NCI-H1105 (cell line): Measurements from ENCODE around the gene WDPCP.
"Not testable (repeated sequence)": the region's sequence is repeated elsewhere in the genome, so short reads cannot be mapped to it uniquely, and the experiment has no call there.

ENCODE experiments used
- DNase-seq: peaks from one replicate; lab custom pipeline; 2025; lab: John Stamatoyannopoulos, UW

WDPCP gene

DNA sequence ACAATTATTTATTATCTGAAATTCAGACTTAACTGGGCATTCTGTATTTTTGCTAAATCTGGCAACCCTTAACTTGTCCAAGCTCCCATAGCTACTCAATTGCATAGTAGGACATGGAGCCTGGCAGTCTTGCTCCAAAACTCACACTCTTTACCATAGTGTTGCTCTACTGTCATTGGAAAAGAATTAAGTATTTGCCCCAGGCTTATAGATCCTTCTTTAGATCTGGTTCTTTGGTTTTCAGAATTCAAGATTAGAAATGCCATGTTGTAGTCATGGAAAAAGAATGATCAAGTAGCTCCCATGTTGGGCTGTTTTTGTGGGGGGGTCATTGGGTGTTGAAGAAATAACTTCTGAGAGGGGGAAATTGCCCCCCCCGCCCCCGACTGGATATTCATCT is 240.9 kb downstream of the WDPCP start:
- DNase-seq, result no peak

DNA sequence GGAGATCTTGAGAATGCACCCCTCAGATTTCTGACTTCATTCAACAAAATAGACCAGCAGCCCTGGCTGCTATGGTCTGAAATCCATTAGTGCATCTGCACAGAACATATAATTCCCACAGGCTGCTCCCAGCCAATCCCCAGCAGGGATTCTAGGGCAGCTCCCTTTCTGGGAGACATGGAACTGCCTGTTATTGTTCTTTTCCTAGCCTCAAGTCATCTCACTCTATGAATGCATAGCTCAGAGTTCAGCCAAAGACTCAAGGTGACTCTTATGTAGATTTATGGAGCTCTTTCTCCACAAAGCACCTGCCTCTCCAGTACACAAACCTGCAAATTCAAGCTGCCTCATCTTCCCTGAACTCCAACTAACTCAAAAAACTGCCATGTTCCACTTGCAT is 241.9 kb downstream of the WDPCP start:
- no peak for DNase-seq

DNA sequence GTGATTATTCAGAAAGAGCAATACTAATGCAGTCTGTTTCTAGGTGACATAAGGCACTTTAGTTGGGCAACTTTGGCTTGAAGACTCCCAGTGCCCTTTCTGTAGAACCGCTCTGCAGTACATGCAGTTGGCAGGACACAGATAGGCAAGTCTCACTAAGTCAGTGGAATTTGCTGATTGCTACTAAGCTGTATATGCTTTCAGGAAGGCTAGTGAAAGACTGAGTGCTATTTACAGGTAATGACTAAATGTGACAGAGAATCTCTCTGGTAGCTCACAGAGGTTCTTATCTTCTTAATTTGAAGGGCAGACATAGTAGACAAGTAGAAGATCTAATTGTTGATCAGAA is 243.0 kb downstream of the WDPCP start:
- DNase-seq, result no peak

DNA sequence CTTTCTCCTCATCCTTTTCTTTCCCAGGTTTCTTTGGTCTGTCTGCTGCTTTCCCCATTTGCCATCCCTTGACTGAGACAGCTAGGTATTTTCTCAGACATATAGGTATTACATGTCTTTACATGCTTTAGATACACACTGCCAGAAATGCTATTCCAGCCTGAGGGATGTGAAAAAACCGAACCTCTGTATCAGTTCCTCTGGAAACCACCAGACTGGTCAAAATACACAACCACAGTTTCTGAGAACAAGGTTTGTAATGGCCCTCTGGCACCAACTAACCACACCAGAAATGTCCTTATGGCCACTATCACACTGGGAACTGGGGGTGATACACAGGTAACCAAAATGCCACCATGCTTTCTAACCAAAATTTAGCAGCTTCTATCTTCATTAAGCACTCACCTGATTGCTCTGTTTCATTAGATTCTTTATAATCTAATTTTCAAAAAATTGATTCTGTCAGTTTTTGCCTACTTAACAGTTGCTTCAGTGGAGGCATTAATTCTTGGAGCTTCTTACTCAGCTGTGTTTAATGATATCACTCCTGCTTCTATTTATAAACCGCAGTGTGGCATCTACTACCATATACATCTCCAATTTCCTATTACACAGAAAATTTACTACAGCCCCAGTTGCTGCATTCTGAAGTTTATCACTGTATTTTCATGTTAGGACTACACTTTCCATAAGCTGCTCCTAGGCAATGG is 243.5 kb downstream of the WDPCP start:
- DNase-seq, result no peak

DNA sequence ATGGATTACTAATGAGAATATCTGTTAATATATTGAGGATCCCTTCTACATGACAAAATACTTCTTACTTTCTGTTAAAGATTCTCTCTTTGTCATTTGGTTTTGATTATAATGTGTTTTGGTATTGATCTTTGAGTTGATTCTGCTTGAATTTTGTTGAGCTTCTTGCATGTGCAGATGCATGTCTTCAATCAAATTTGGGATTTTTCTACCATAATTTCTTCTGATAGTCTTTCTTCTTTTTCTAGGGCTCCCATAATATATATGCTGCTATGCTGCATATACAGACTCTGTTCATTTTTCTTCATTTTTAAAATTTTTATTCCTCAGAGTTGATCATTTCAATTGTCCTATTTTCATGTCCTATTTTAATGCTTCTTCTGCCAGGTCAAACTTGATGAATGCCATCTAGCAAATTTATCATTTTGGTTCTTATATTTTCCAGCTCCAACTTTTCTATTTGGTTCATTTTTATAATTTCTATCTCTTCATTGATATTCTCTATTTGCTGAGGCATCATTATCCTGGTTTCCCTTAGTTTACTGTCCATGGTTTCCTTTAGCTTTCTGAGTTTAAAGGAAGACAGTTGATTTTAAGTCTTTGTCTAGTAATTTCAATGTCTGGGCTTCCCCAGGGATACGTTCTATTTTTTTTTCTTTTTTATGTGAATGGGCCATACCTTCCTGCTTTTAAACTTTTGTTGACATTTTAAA is 244.7 kb downstream of the WDPCP start:
- no peak for DNase-seq

DNA sequence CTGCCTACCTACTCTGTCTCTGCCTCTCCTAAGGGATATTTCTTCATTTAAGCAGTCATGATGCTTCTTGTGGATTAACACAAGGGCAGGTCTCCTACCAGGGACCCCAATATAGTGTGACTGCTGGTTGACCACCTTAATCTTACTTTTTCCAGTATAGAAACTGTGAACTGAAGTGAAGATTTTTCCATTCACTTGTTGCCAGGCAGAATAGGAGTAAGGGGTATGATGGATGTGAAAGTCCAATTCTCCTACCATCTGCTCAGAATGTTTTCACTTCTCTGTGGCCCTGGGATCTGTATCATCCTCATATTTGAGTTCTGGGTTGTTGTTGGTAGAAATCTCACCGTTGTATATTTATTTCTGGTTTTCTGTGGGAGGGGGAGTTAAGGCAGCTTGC is 247.8 kb downstream of the WDPCP start:
- DNase-seq, result no peak

DNA sequence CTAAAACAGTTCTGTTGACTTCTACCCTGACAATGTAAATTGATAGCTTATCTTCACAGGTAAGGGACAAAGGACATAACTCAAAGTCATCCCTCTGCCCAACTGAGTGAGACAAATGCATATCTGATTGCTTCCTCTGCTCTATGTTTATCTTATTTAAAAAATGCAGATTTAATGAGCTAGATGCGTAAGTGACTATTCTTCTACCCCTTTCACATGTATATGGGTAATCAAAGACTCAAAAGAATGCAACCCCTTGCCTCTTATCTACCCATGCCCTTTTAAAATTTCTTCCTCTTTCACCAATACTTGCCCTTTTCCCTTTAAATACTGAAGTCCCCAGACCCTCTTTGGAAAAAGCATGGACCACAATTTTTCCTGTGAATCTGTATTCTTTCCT is 253.4 kb downstream of the WDPCP start:
- no peak for DNase-seq

DNA sequence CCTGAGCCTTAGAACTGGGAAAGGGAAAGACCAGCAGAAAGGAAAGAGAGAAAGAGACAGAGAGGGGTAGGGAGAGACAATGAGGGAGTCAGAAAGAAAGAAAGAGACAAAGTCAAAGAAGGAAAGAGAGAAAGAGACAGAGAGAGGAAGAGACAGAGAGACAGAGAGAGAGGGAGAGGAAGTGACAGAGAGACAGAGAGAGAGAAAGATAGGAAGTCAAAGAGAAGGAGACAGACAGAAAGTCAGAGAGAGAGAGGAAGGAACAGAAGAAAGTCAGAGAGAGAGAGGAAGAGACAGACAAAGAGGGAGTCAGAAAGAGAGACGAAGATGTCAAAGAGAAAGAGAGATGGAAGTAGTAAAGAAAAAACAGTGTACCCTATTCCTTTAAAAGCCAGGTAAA is 261.8 kb downstream of the WDPCP start:
- DNase-seq, result no peak

DNA sequence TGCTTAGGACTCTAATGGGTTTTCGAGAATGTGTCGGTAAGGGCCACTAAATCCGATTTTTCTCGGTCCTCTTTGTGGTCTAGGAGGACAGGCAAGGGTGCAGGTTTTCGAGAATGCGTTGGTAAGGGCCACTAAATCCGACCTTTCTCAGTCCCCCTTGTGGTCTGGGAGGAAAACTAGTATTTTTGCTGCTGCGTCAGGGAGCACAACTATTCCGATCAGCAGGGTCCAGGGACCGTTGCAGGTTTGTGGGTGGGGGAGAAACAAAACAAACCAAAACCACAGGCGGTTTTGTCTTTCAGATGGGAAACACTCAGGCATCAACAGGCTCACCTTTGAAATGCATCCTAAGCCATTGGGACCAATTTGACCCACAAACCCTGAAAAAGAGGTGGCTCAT is 264.6 kb downstream of the WDPCP start:
- not testable (repeated sequence) for DNase-seq

DNA sequence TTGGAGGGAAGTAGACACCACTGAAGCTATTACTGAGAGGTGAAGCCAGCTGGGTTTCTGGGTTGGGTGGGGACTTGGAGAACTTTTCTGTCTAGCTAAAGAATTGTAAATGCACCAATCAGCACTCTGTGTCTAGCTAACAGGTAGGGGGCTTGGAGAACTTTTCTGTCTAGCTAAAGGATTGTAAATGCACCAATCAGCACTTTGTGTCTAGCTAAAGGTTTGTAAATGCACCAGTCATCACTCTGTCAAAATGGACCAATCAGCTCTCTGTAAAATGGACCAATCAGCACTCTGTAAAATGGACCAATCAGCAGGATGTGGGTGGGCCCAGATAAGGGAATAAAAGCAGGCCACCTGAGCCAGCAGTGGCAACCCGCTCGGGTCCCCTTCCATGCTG is 266.3 kb downstream of the WDPCP start:
- DNase-seq, result not testable (repeated sequence)

DNA sequence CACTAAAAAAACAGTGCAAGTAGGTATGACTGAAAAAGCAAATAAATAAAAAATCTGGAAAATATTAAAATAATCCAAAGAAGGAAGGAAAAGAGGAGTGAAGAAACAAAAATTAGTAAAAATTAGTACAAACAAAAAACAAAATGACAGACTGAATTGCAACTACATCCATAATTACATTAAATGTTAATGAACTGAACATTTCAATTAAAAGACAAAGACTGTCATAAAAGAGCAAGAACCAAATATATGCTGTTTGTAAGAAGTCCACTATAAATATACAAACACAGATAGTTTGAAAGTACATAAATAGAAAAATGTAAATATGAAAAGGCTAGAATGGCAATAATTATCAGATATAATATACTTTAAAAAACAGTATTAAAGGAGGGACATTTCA is 267.6 kb downstream of the WDPCP start:
- no peak for DNase-seq

DNA sequence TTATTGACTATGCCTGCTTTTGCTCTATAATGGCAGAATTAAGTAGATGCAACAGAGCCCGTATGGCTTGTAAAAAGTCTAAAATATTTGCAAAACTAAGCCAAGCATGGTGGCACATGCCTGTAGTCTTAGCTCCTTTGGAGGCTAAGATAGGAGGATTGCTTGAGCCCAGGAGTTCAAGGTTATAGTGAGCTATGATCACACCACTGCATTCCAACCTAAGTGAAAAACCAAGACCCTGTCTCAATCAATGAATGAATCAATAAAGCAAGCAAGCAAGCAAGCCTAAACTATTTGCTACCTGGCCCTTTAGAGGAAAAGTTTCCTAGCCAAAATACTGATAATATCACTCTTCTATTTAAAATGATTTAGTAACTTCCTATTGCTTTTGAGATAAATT is 277.7 kb downstream of the WDPCP start:
- DNase-seq, result no peak

DNA sequence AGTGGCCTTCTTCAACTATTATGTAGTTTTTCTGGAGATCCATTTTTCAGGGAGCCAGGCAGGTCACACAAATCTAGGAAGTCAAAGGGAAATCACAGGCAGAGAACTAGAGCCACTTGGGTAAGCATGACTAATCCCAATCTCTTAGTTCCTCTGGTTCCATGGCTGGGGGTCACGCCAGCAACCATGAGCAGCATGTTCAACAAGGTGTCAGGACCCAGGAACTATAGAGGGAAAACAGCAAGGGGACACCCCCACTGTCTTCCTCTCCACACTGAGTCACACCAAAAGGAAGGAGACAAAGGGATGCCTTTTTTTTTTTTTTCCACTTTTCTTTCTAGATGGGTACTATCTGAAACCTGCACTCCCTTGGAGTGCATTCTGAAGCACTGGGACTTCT is 286.8 kb downstream of the WDPCP start:
- no peak for DNase-seq

DNA sequence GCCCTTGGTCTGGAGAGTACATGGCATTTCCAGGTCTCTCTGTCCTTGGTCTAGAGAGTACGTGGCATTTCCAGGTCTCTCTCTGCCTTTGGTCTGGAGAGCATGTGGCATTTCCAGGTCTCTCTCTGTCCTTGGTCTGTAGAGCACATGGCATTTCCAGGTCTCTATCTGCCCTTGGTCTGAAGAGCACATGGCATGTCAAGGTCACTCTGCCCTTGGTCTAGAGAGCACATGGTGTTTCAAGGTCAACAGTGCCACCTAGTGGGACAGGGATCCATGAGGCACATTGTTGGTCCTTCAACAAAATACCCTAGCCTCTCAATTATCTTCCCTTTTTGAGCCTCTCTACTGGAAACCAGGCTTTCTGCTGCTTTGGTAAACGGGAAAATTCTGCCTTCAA is 287.4 kb downstream of the WDPCP start:
- no peak for DNase-seq

DNA sequence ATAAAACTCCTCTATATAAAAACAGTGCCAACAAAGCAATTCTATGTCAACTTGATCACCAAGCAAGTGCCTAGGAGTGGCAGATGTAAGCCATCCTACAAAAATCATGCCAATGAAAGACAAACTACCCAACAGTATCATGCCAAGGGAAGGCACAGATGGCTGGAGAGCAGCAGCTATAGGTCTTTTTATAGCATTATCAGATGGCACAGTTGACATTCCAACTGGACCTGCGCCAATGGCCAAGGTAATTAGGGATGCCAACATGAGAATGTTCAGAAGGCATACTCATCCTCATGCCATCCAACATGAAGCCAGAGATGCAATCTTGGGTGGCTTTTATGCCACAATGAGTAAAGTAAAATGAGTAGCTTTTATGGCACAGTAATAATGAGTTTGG is 300.3 kb downstream of the WDPCP start:
- no peak for DNase-seq

DNA sequence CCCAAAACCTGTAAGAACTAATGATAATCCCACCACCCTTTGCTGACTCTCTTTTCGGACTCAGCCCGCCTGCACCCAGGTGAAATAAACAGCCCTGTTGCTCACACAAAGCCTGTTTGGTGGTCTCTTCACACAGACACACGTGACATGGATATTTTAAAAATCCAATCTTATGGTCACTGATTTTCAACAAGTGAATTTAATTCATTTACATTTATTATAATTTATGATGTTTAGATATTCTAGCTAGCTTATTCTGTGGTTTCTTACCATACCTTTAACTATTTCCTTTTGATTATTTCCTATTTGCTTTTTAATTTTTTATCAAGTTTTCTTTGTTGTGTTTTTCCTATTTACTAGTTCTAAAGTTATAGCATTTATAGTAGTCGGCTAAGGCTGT is 301.8 kb downstream of the WDPCP start:
- DNase-seq, result not testable (repeated sequence)

DNA sequence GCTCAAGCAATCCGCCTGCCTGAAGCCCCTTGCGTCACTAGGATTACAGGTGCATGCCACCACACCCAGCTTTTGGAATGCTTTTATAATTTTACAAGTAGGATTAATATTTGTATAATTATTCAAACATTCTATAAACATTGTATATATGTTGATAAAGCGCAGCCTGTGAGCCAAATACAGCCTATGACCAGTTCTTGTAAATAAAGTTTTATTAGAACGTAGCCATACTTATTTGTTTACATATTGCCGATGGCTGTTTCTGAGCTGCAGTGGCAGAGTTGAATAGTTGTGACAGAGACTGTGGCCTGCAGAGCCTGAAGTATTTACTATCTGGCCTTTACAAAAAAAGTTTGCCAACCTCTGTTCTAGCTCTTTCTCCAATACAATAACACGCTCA is 305.0 kb downstream of the WDPCP start:
- DNase-seq, result no peak

DNA sequence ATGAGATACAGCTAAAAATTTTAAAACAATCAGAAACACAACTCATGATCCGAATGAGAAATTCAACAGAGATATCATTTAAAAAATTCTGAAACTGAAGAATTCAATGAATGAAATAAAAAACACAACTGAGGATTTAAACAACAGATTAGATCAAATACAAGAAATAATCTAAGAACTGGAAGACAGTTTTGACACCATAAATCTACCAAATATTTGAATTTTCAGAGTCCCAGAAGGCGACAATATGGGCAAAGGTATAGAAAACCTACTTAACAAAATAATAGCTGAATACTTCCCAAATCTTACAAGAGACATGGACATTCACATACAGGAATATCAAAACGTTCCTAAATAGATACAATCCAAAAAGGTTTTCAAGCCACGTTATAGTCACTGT is 315.7 kb downstream of the WDPCP start:
- DNase-seq, result no peak

DNA sequence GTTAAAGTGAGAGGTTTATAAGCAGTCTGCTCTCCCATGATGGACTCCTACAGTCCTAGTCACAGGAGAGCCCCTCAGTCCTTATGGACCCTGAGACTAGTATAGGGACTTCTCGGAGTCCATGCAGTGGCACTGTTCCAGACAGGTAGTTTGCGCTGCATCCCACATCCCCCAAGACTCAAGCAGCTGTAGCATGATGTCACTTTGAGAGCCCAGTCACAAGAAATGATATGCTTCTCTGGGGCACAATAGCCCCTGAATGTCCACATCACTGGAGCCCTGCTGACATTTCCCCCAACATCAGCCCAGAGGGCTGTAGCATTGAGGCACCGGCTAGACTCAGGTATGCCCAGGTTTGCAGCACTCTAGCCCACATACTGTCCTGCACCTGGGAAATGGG is 317.6 kb downstream of the WDPCP start:
- DNase-seq, result no peak

DNA sequence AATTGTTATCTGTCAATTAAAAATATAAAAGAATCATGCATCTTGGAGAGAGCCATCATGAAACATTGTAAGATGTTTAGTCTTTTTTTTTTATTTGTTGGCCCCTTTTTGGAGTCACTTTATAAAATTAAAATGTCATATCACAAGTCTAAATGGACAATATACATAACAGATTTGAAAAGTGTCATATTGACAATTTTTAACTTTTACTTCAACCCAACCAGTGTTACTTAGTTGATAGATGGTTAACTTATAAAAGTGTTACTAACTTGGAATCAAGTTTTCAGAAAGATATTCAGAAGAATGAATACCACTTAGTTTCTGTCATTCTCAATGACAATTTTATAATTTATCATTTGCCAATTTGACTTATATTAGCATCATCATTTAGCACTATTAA is 319.3 kb downstream of the WDPCP start:
- no peak for DNase-seq

DNA sequence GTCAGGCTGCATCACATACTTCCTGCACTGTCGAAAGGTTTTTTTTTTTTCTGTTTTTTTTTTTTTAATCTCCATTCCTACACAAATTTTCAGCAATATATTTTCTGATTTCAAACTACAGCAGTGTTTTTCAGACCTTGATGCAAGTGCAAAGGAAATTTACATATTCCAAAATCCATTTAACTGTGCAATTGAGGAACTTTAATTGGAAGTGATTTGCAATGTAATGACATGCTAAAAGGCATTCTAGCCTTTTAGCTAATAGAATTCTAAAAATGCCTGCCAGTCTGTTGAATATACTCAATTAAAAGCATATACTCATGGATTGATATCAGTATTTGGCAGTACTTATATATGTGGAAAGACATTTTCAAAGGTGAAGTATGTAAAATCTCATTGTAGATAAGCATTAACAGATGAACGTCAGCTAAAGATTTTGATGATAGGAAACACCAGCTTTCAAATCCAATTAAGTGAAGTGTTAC is 327.1 kb downstream of the WDPCP start:
- DNase-seq, result no peak

DNA sequence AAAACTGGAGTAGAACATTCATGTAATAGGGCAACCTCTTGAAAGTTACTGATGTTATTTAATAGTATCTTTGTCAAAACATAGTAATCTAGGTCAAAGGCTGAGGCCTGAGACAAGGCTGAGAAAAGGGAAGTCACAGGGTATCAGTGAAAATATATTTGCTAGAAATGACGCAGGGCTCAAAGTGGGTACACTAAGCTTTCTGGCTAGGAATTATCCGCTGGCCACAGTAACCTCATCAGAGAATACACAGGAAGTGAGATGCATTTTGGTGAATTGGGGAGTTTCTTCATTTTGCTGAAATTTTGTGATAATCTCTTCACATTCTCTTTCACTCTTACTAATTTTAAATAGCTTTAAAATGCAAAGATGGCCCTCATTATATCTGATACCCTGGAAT is 330.8 kb downstream of the WDPCP start:
- DNase-seq, result no peak

DNA sequence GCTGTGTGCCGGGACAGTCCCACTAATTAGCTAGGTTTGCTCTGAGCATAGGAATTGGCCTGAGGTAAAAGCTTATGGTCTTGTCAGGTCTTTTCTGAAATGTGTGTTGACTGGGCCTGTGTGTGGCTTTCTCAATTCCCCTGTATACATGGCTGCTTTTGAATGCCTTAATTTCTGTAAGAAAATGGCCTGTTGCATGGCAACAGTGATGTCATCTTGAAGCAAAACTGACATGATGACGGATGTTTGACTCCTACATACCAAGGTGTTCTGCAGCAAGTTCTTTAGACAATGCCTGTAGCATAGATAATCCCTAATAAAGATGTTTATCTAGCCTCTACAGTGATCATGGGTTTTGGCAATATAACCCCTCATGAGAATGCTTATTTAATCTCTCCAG is 339.1 kb downstream of the WDPCP start:
- DNase-seq, result no peak

DNA sequence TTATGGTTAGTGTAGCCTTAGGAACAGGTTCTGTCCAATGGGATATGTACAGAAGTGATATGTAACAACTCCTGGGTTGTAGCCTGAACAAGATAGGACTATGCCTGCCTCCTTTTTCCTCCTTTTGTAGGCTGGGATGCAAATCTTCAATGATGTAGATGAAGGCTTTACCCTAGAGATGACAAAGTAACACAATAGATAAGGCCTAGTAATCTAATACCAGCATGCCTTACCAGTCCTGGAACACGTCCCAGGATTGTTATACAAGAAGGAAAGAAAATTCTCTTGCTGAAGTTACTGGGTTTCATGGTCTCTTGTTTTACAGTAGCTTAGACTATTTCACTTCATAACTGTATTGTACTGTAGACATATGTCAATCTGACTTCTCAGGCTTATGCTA is 345.5 kb downstream of the WDPCP start:
- DNase-seq, result no peak
